Testis (tissue), 2 donors: ENCODE results near the gene SAMD4B.

Experiments used
- POLR2A ChIP-seq: fragments of 450-650 bp; IDR thresholded peaks from one replicate; pipeline ENCODE4 v1.6.1; 2017; ENCODE audit warnings: antibody characterized with exemption, mild to moderate bottlenecking, moderate library complexity
- TF ChIP-seq, protein P1 (sequence below), 3 experiments: fragments of 450-650 bp in 2 of 3; fragments of 200-600 bp in 1 of 3; sonication (generic) in 1 of 3; IDR thresholded peaks; one replicate each; pipeline ENCODE4 v1.5.1; 2016 to 2019; ENCODE audit warnings: antibody characterized with exemption in 3 of 3, mild to moderate bottlenecking in 2 of 3, moderate library complexity in 1 of 3

DNA sequence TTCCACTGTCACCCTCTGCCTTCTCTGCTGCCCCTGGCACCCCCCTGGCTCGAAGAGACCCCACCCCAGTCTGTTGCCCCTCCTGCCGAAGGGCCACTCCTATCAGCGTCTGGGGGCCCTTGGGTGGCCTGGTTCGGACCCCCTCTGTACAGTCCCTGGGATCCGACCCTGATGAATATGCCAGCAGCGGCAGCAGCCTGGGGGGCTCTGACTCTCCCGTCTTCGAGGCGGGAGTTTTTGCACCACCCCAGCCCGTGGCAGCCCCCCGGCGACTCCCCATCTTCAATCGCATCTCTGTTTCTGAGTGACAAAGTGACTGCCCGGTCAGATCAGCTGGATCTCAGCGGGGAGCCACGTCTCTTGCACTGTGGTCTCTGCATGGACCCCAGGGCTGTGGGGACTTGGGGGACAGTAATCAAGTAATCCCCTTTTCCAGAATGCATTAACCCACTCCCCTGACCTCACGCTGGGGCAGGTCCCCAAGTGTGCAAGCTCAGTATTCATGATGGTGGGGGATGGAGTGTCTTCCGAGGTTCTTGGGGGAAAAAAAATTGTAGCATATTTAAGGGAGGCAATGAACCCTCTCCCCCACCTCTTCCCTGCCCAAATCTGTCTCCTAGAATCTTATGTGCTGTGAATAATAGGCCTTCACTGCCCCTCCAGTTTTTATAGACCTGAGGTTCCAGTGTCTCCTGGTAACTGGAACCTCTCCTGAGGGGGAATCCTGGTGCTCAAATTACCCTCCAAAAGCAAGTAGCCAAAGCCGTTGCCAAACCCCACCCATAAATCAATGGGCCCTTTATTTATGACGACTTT is 66.4 kb downstream of the SAMD4B start:
- TF ChIP-seq, protein P1, sequence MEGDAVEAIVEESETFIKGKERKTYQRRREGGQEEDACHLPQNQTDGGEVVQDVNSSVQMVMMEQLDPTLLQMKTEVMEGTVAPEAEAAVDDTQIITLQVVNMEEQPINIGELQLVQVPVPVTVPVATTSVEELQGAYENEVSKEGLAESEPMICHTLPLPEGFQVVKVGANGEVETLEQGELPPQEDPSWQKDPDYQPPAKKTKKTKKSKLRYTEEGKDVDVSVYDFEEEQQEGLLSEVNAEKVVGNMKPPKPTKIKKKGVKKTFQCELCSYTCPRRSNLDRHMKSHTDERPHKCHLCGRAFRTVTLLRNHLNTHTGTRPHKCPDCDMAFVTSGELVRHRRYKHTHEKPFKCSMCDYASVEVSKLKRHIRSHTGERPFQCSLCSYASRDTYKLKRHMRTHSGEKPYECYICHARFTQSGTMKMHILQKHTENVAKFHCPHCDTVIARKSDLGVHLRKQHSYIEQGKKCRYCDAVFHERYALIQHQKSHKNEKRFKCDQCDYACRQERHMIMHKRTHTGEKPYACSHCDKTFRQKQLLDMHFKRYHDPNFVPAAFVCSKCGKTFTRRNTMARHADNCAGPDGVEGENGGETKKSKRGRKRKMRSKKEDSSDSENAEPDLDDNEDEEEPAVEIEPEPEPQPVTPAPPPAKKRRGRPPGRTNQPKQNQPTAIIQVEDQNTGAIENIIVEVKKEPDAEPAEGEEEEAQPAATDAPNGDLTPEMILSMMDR (IDR thresholded peaks at IDR 0.05) = no peak
- no peak for TF ChIP-seq POLR2A
